HepG2 (cell line): ENCODE data around the gene COPZ2. TPM values are rescaled to one million over a fixed set of nuclear protein-coding genes. Genes with fewer than 3 reads are reported as not detected.

Experiments
- ATAC-seq: fragments of 200-7000 bp; cut with Tn5 transposase; 3 replicates; pipeline ENCODE4 v1.9.1; 2020; ENCODE audit warnings: mild to moderate bottlenecking, moderate library complexity
- BruUV-seq: library from RNA; stranded (reverse); fragments of 400-500 nt; replicated peaks from 2 replicates; lab custom pipeline; 2021; lab: Mats Ljungman, UMichigan
- CTCF ChIA-PET: fragments of 300-600 bp; formaldehyde crosslinking; extraction: SDS; loops from one replicate; lab custom pipeline; 2021; ENCODE audit warnings: low total read pairs, inconsistent platforms, low intra/inter-chr PET ratio; lab: Yijun Ruan, JAX
- POLR2A ChIA-PET: fragments of 350-600 bp; sonication (Branson Sonifier 250); formaldehyde crosslinking; loops from one replicate; lab custom pipeline; 2020; ENCODE audit warnings: antibody characterized with exemption, inconsistent platforms; lab: Yijun Ruan, JAX
- DNase-seq: peaks from one replicate; pipeline ENCODE4 v3.0.0-alpha.2; 2015; ENCODE audit warnings: low spot score
- FAIRE-seq: peaks from 3 replicates; lab custom pipeline; 2011; peaks lifted over from hg19 to GRCh38; lab: Jason Lieb, UNC
- H2AFZ ChIP-seq: one replicate; pipeline ENCODE4 v1.6.1; 2011; ENCODE audit warnings: low read length, inconsistent platforms
- H3K27ac ChIP-seq: fragments of 300-600 bp; 3 replicates; pipeline ENCODE4 v1.8.0; 2011; ENCODE audit warnings: mixed run types, mild to moderate bottlenecking, mixed read lengths, low read length, inconsistent platforms; ENCODE audit not compliant: insufficient read depth; ENCODE audit errors: extremely low read length
- H3K27me3 ChIP-seq, 2 experiments: fragments of 200-600 bp in 1 of 2; 2 replicates in 1 of 2; 3 replicates in 1 of 2; pipeline versions ENCODE4 v1.6.0 to v1.8.0; 2011; ENCODE audit warnings: low read length in 2 of 2, mild to moderate bottlenecking in 2 of 2, moderate library complexity in 2 of 2, inconsistent platforms in 1 of 2; ENCODE audit not compliant: insufficient read depth in 2 of 2, control insufficient read depth in 1 of 2
- H3K36me3 ChIP-seq, 2 experiments: fragments of 200-600 bp in 1 of 2; replicated peaks in 1 of 2; 2 replicates in 1 of 2; 3 replicates in 1 of 2; pipeline versions ENCODE4 v1.5.1 to v1.8.0; 2011; ENCODE audit warnings: low read length in 2 of 2, inconsistent platforms in 1 of 2; ENCODE audit not compliant: insufficient read depth in 2 of 2, control insufficient read depth in 1 of 2
- H3K4me1 ChIP-seq: 2 replicates; pipeline ENCODE4 v1.5.1; 2012; ENCODE audit warnings: low read length, inconsistent platforms; ENCODE audit not compliant: insufficient read depth
- H3K4me2 ChIP-seq: 2 replicates; pipeline ENCODE4 v1.6.0; 2011; ENCODE audit warnings: low read depth, low read length, inconsistent platforms
- H3K4me3 ChIP-seq, 3 experiments: fragments of 200-600 bp in 1 of 3; sonication (generic), shearing (Covaris generic) in 1 of 3; replicated peaks in 1 of 3; 2 replicates each; pipeline ENCODE4 v1.5.1; 2011 to 2016; ENCODE audit warnings: low read length in 3 of 3, inconsistent platforms in 2 of 3, low read depth in 2 of 3, mild to moderate bottlenecking in 2 of 3, control low read depth in 1 of 3, mixed read lengths in 1 of 3; ENCODE audit not compliant: insufficient read depth in 1 of 3
- H3K79me2 ChIP-seq: one replicate; pipeline ENCODE4 v1.6.1; 2011; ENCODE audit warnings: low read length, inconsistent platforms; ENCODE audit not compliant: insufficient read depth
- H3K9ac ChIP-seq: 2 replicates; pipeline ENCODE4 v1.6.0; 2011; ENCODE audit warnings: mild to moderate bottlenecking, low read depth, low read length, inconsistent platforms; ENCODE audit not compliant: insufficient read depth
- H3K9me3 ChIP-seq: 2 replicates; pipeline ENCODE4 v1.5.1; 2012; ENCODE audit warnings: mild to moderate bottlenecking, low read length
- H4K20me1 ChIP-seq: 2 replicates; pipeline ENCODE4 v1.6.0; 2011; ENCODE audit warnings: inconsistent platforms, mild to moderate bottlenecking, low read length, moderate library complexity; ENCODE audit not compliant: insufficient read depth
- ISL2 ChIP-seq: sonication (generic); formaldehyde crosslinking; IDR thresholded peaks from 2 replicates; pipeline ENCODE4 v1.5.0; 2020; ENCODE audit warnings: missing genetic modification reagents
- NR2F1 ChIP-seq, 2 experiments: fragments of 450-650 bp in 1 of 2; formaldehyde crosslinking in 1 of 2; IDR thresholded peaks; 2 replicates each; pipeline versions ENCODE4 v1.5.0 to v1.6.1; 2016 to 2020; ENCODE audit warnings: mild to moderate bottlenecking in 1 of 2, missing compliant biosample characterization in 1 of 2, missing genetic modification reagents in 1 of 2, moderate library complexity in 1 of 2
- SRSF1 ChIP-seq: fragments of 200-400 bp; formaldehyde crosslinking; optimal IDR thresholded peaks from 2 replicates; pipeline ENCODE3; 2017; ENCODE audit warnings: mild to moderate bottlenecking, low read depth, low read length, moderate library complexity
- TAF1 ChIP-seq: sonication (generic); formaldehyde crosslinking; IDR thresholded peaks from 2 replicates; pipeline ENCODE4 v1.4.0; 2020; ENCODE audit warnings: missing genetic modification reagents
- THYN1 ChIP-seq: sonication (generic); formaldehyde crosslinking; IDR thresholded peaks from 2 replicates; pipeline ENCODE4 v1.8.1; 2023; ENCODE audit warnings: low read depth, mild to moderate bottlenecking, moderate library complexity, missing genetic modification reagents, borderline replicate concordance
- ZBTB3 ChIP-seq: sonication (generic); formaldehyde crosslinking; IDR thresholded peaks from 2 replicates; pipeline ENCODE4 v1.4.0; 2020; ENCODE audit warnings: low read depth, mild to moderate bottlenecking, moderate library complexity, missing genetic modification reagents, borderline replicate concordance
- ZBTB38 ChIP-seq: sonication (generic); formaldehyde crosslinking; IDR thresholded peaks from 2 replicates; pipeline ENCODE4 v1.5.1; 2020; ENCODE audit warnings: mild to moderate bottlenecking, missing genetic modification reagents
- ZFP36L2 ChIP-seq: sonication (generic); formaldehyde crosslinking; IDR thresholded peaks from 2 replicates; pipeline ENCODE4 v1.4.0; 2020; ENCODE audit warnings: missing genetic modification reagents
- ZNF451 ChIP-seq: sonication (generic); formaldehyde crosslinking; IDR thresholded peaks from 2 replicates; pipeline ENCODE4 v1.5.0; 2020; ENCODE audit warnings: mild to moderate bottlenecking, missing genetic modification reagents
- ZNF629 ChIP-seq: sonication (generic); formaldehyde crosslinking; conservative IDR thresholded peaks from 2 replicates; pipeline ENCODE4 v1.5.0; 2020; ENCODE audit warnings: missing genetic modification reagents
- ZNF768 ChIP-seq: sonication (generic); formaldehyde crosslinking; IDR thresholded peaks from 2 replicates; pipeline ENCODE4 v1.4.0; 2020; ENCODE audit warnings: missing genetic modification reagents
- ZNF839 ChIP-seq: sonication (generic); formaldehyde crosslinking; IDR thresholded peaks from 2 replicates; pipeline ENCODE4 v1.4.0; 2020; ENCODE audit warnings: missing genetic modification reagents, mild to moderate bottlenecking, borderline replicate concordance
- WGBS: methylation state at CpG from one replicate; pipeline ENCODE4 v1.1.6; 2017; ENCODE audit warnings: low lambda C conversion rate; 5-methylcytosine and 5-hydroxymethylcytosine counted together
- in situ Hi-C: cut with HindIII; loops from 2 replicates; pipeline ENCODE4 v1.10.0; 2017; ENCODE audit warnings: low pct_unique_long_range_greater_than_20kb; ENCODE audit not compliant: extremely low pct_ligation_motif_present
- intact Hi-C: fragments of 100-400 bp; cut with micrococcal nuclease; formaldehyde crosslinking; loops from one replicate; pipeline ENCODE4 v1.10.0; 2022; ENCODE audit not compliant: unreplicated experiment
- polyA plus RNA-seq, 8 experiments: library from polyadenylated mRNA; depleted of rRNA in 3 of 8; stranded (reverse) in 7 of 8; unstranded in 1 of 8; fragments of >200 nt; fragmentation: Illumina TruSeq in 4 of 8; extraction: Trizol in 4 of 8; gene quantifications; 2 replicates each; pipeline versions ENCODE4 v1.2.1 to v1.2.3, GENCODE V29; 2011 to 2016; ENCODE audit warnings: low read depth in 4 of 8, missing spikeins in 1 of 8, mixed read lengths in 1 of 8; ENCODE audit not compliant: insufficient read depth in 1 of 8
- total RNA-seq, 5 experiments: library from RNA; depleted of rRNA; stranded (reverse); fragments of >200 nt; fragmentation: Illumina TruSeq; extraction: Trizol; gene quantifications; 2 replicates each; pipeline ENCODE4 v1.2.3, GENCODE V29; 2016; ENCODE audit warnings: low read depth in 1 of 5
- TF ChIP-seq, protein P1 (sequence below): sonication (generic); formaldehyde crosslinking; IDR thresholded peaks from 2 replicates; pipeline ENCODE4 v1.4.0; 2020; ENCODE audit warnings: missing genetic modification reagents
- TF ChIP-seq, protein P2 (sequence below): sonication (generic); formaldehyde crosslinking; IDR thresholded peaks from 2 replicates; pipeline ENCODE4 v1.4.0; 2020; ENCODE audit warnings: mild to moderate bottlenecking, missing genetic modification reagents
- TF ChIP-seq, protein P3 (sequence below): sonication (generic); formaldehyde crosslinking; IDR thresholded peaks from 2 replicates; pipeline ENCODE4 v1.5.1; 2020; ENCODE audit warnings: mild to moderate bottlenecking, missing genetic modification reagents, moderate library complexity

Gene COPZ2
- total and polyA plus RNA-seq, 2 of the 13 experiments (the other 11 are each of a cell fraction or from before 2014, with no cell fraction given), result 0.61 to 1.5 TPM

DNA sequence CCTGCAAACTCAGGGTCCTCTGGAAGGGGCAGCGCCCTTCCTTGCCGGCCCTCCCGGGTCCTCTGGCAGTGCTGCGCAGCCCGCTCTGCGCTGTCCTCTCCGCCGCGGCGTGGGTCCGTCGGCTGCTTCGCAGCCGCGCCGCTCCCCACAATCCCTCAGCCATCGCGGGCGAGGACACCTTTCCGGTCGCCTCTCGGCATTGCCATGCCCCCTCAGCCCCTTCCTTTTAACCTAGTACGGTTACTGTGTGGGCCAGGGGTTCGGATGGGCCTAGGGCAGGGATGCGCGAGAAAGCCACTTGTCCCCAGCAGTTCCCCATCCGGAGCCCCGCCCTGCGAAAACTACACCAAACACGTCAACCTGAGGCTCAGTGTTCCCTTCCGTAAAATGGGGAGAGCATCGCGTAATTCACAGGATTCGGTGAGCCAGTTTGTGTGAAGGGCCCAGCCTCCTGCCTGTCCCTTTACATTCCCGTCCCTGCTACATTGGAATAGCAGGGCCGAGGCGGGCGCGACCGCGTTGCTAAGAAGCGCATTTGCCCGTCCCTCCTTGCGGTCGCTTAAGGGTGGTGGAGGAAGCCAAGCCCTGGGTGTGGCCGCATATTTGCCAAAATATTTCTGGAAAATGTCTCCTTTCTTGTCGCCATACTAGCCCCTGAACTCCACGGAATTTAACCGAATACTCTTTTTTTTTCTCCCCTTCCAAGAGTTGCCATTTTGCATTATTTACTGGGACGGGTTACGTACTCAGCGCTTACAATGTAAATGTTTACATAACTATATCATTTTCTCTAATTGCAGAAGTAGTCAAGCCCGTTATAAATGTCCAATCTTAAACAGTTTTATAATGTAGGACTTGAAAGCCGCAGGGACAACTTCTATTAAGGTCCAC is 13.2 kb downstream of the COPZ2 start:
- peaks cover 41% of the 10 kb centered on the region for H3K4me1 ChIP-seq
- FAIRE-seq, result no peak
- H3K4me2 ChIP-seq, result peak overlapping the region; percentile 90
- H3K36me3 ChIP-seq, result no peaks in the 10 kb centered on the region
- ChIA-PET CTCF (interaction anchor here (1.0 to 4.1 kb wide), 7 partner anchors 49 to 594 kb away, joined by 5 to 127 read pairs (median 8); no protein-coding TSS in a partner anchor), POLR2A (interaction anchor here (0.9 to 3.6 kb wide), 4 partner anchors 24 to 107 kb away, joined by 3 to 35 read pairs (median 6); partner anchors contain the start of gene NFE2L1)
- in situ Hi-C loops (loop anchor here (5.0 to 10.0 kb wide), 4 partner anchors 48 to 588 kb away; partner anchors contain the start of gene HOXB7), intact Hi-C loops (loop anchor here (1.0 to 10.0 kb wide), 5 partner anchors 50 to 593 kb away; partner anchors contain the start of genes CBX1, HOXB8 and SP2)
- H3K27me3 ChIP-seq, result peaks cover 4 to 29% of the 10 kb centered on the region in 2 experiments
- no peaks in the 10 kb centered on the region for H3K79me2 ChIP-seq
- WGBS, result 5% methylated on average over 51 of the region's 54 CpGs
- H3K4me3 ChIP-seq, result peak overlapping the region; percentile 44 to 77 (median 56); a peak in 5 of 6 replicates
- H4K20me1 ChIP-seq, result no peaks in the 10 kb centered on the region
- no TSS peak for BruUV-seq
- H3K9ac ChIP-seq, result peak overlapping the region; percentile 6; the same call in 1 of the 2 replicates
- no peak for DNase-seq
- H3K9me3 ChIP-seq, result no peaks in the 10 kb centered on the region
- ATAC-seq, result peak; percentile 15
- no peak overlapping the region for H3K27ac ChIP-seq
- no peak overlapping the region for H2AFZ ChIP-seq
- TF ChIP-seq SRSF1 (peak; percentile 76), ZNF629 (peak; percentile 99), NR2F1 (CRISPR knock-in tag; IDR thresholded peaks at IDR 0.05) (0 out of 4 replicates have a peak, but pooled peaks of 1 of the 2 experiments have one; percentile 39), ZNF839 (CRISPR knock-in tag) (no peak), ZBTB38 (CRISPR knock-in tag) (no peak), ZNF451 (CRISPR knock-in tag) (no peak), ISL2 (CRISPR knock-in tag) (0 out of 2 replicates have a peak, but pooled peaks have one; percentile 37), ZNF768 (CRISPR knock-in tag) (0 out of 2 replicates have a peak, but pooled peaks have one; percentile 8), ZFP36L2 (no peak), THYN1 (no peak), TAF1 (CRISPR knock-in tag) (no peak; the same call in 1 of the 2 replicates), ZBTB3 (0 out of 2 replicates have a peak, but pooled peaks have one; percentile 45)
- TF ChIP-seq, protein P1, sequence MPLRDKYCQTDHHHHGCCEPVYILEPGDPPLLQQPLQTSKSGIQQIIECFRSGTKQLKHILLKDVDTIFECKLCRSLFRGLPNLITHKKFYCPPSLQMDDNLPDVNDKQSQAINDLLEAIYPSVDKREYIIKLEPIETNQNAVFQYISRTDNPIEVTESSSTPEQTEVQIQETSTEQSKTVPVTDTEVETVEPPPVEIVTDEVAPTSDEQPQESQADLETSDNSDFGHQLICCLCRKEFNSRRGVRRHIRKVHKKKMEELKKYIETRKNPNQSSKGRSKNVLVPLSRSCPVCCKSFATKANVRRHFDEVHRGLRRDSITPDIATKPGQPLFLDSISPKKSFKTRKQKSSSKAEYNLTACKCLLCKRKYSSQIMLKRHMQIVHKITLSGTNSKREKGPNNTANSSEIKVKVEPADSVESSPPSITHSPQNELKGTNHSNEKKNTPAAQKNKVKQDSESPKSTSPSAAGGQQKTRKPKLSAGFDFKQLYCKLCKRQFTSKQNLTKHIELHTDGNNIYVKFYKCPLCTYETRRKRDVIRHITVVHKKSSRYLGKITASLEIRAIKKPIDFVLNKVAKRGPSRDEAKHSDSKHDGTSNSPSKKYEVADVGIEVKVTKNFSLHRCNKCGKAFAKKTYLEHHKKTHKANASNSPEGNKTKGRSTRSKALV (CRISPR knock-in tag), result 0 out of 2 replicates have a peak, but pooled peaks have one; percentile 6
- TF ChIP-seq, protein P2, sequence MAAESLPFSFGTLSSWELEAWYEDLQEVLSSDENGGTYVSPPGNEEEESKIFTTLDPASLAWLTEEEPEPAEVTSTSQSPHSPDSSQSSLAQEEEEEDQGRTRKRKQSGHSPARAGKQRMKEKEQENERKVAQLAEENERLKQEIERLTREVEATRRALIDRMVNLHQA, result 0 out of 2 replicates have a peak, but pooled peaks have one; percentile 3
- TF ChIP-seq, protein P3, sequence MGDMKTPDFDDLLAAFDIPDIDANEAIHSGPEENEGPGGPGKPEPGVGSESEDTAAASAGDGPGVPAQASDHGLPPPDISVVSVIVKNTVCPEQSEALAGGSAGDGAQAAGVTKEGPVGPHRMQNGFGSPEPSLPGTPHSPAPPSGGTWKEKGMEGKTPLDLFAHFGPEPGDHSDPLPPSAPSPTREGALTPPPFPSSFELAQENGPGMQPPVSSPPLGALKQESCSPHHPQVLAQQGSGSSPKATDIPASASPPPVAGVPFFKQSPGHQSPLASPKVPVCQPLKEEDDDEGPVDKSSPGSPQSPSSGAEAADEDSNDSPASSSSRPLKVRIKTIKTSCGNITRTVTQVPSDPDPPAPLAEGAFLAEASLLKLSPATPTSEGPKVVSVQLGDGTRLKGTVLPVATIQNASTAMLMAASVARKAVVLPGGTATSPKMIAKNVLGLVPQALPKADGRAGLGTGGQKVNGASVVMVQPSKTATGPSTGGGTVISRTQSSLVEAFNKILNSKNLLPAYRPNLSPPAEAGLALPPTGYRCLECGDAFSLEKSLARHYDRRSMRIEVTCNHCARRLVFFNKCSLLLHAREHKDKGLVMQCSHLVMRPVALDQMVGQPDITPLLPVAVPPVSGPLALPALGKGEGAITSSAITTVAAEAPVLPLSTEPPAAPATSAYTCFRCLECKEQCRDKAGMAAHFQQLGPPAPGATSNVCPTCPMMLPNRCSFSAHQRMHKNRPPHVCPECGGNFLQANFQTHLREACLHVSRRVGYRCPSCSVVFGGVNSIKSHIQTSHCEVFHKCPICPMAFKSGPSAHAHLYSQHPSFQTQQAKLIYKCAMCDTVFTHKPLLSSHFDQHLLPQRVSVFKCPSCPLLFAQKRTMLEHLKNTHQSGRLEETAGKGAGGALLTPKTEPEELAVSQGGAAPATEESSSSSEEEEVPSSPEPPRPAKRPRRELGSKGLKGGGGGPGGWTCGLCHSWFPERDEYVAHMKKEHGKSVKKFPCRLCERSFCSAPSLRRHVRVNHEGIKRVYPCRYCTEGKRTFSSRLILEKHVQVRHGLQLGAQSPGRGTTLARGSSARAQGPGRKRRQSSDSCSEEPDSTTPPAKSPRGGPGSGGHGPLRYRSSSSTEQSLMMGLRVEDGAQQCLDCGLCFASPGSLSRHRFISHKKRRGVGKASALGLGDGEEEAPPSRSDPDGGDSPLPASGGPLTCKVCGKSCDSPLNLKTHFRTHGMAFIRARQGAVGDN (CRISPR knock-in tag), result peak; percentile 52; the same call in 1 of the 2 replicates
